Activated CD4-positive, alpha-beta T cell treated with anti-CD3 and anti-CD28 coated beads, Interleukin-2, amount 10 ng/mL, durations not matched to agents 24 days and 14 days (primary cell): ENCODE data around the gene LIN28A. TPM values are rescaled to one million over a fixed set of nuclear protein-coding genes. Genes with fewer than 3 reads are reported as not detected.

Experiments
- DNase-seq: peaks from one replicate; pipeline ENCODE4 v3.0.0; 2022
- H3K27ac Mint-ChIP-seq: one replicate; pipeline ENCODE4 v1.8.0; 2022; ENCODE audit warnings: mild to moderate bottlenecking, mixed read lengths
- H3K27me3 Mint-ChIP-seq: one replicate; pipeline ENCODE4 v1.8.0; 2022; ENCODE audit warnings: mixed read lengths
- H3K36me3 Mint-ChIP-seq: one replicate; pipeline ENCODE4 v1.8.0; 2022; ENCODE audit warnings: low read depth, mild to moderate bottlenecking, mixed read lengths
- H3K4me1 Mint-ChIP-seq: one replicate; pipeline ENCODE4 v1.8.0; 2021; ENCODE audit warnings: mixed read lengths
- H3K4me3 Mint-ChIP-seq: one replicate; pipeline ENCODE4 v1.8.0; 2022; ENCODE audit warnings: mild to moderate bottlenecking, moderate library complexity, mixed read lengths
- H3K9me3 Mint-ChIP-seq: one replicate; pipeline ENCODE4 v1.8.0; 2021; ENCODE audit warnings: mixed read lengths
- intact Hi-C: fragments of 100-400 bp; cut with micrococcal nuclease; formaldehyde crosslinking; loops from one replicate; pipeline ENCODE4 v1.15.1; 2023
- total RNA-seq: library from RNA; stranded (reverse); gene quantifications from 2 replicates; pipeline ENCODE4 v1.2.3, GENCODE V29; 2022

LIN28A gene
- total RNA-seq, 1 donor from 2014 or later = not detected

DNA sequence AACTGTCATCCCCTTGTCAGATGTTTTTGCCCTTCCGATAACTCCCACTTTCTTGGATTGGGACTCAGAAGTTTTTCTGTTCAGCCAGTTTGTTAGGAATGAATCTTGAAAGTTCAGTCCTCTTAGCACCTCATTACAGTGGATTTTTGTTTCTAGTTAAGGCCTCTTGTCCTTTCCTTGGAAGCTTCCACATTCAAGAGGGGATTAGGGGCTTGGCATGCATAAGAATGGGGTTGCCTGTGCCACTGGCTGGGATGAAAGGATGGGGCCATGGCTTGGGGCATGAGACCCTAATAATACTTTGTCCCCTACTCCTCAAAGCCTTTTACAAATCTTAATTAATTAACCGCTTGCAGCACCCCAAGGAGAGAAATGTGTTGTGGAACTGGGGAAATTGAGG is 19.1 kb downstream of the LIN28A start:
- Mint-ChIP-seq H3K4me3 (no peak overlapping the region), H3K27ac (no peak overlapping the region), H3K27me3 (peaks cover 14% of the 10 kb centered on the region), H3K4me1 (peaks cover 17% of the 10 kb centered on the region), H3K9me3 (no peaks in the 10 kb centered on the region), H3K36me3 (peaks cover 9% of the 10 kb centered on the region)
- intact Hi-C loops = loop anchor here (5.0 kb wide), 2 partner anchors 152 to 317 kb away; partner anchors contain the start of gene PDIK1L
- no peak for DNase-seq

DNA sequence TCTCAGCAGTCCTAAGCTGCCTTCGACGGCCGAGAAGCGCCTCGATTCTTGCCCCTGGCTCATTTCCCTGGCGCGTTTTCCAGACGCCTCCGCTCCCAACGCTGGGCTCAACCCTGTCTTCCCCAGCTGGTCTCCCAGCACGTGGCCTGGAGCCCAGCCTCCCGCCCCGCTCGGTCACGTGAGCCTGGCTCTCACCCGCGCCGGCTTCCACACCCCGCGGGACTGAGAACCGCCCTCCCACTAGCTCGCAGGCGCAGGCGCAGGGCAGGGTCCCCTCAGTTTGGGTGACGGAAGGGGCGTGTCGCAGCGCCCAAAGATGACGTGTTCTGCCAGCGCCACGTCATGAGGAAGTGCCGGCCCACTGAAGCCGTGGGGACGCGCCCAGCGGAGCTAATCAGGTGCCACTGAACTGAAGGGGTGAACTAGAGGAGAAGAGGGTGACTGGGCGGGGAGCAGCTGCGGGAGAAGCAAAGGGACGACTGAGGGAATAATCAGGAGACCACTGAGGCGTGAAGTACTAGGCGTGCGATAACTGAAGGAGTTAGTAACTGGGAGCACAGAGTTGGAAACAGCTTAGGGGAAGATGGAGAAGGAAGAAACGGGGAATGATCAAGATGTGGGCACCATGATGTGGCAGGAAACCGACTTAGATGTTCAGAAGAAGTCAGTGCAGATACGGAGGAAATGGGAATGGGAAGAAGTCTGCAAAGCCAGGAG is 21.5 kb downstream of the LIN28A start, which contains the start of gene DHDDS:
TSS of gene DHDDS (plus strand) at position 343 of the 717 bp plus-strand sequence. CDS start 625 bp downstream, outside the sequence.
- H3K27ac Mint-ChIP-seq = peak within 1 kb of the TSS; percentile 95
- intact Hi-C loops = loop anchor here (1.0 to 5.0 kb wide), 5 partner anchors 40 to 489 kb away; partner anchors contain the start of genes HMGN2, NUDC and PDIK1L
- H3K9me3 Mint-ChIP-seq = no peaks in the 10 kb centered on the region
- peaks cover 12% of the 10 kb centered on the region for H3K36me3 Mint-ChIP-seq
- peak; percentile 100 for DNase-seq
- H3K4me1 Mint-ChIP-seq = peaks cover 17% of the 10 kb centered on the region
- H3K27me3 Mint-ChIP-seq = peaks cover 5% of the 10 kb centered on the region
- peak within 1 kb of the TSS; percentile 98 for H3K4me3 Mint-ChIP-seq

DNA sequence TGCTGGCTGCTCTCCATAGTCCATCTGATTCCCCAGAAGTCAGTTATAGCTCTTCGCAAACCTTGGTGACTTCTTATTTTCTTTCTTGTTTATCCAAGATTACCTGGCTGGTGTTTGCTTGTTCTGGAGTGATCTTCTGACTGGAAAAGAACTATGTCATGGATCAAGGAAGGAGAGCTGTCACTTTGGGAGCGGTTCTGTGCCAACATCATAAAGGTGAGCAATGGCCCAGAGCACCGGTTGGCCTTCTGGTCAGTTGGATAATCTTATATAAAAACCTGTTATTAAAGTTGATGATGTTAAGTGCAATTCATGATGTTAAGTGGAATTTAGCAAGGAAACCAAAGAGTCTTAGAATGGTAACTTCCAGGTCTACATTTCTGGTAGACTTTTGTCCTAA is 22.2 kb downstream of the LIN28A start:
- Mint-ChIP-seq H3K4me1 (peaks cover 17% of the 10 kb centered on the region), H3K27ac (peak overlapping the region; percentile 95), H3K9me3 (no peaks in the 10 kb centered on the region), H3K36me3 (peaks cover 12% of the 10 kb centered on the region), H3K4me3 (peak overlapping the region; percentile 98), H3K27me3 (peaks cover 3% of the 10 kb centered on the region)
- intact Hi-C loops = loop anchor here (1.0 to 5.0 kb wide), 5 partner anchors 40 to 489 kb away; partner anchors contain the start of genes HMGN2, NUDC and PDIK1L
- DNase-seq = no peak

DNA sequence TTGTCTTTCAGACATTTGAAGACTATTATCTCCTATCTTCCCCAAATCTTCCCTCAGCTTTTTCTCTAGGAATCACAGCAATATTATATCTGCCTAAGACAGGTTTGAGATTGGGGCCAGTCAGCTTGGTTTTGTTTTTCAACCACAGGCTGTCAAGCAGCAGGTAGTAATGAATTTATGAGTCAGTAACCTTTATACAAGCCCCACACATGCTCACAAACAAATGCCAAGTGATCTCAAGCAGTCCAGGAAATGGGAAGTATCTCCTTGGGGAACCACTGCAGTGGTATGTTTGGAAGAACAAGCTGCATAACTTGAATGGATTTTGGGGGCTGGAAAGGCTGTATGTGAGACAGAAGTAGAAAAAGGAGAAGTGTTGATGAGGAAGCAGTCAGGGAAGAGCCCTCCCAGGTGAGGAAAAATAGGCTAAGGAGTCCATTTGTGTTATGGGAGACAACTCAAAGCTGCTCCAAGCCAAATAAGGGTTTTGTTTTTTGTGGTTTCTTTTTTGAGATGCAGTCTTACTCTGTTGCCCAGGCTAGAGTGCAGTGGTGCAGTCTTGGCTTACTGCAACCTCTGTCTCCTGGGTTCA is 23.6 kb downstream of the LIN28A start:
- H3K4me3 Mint-ChIP-seq = peak overlapping the region; percentile 61

DNA sequence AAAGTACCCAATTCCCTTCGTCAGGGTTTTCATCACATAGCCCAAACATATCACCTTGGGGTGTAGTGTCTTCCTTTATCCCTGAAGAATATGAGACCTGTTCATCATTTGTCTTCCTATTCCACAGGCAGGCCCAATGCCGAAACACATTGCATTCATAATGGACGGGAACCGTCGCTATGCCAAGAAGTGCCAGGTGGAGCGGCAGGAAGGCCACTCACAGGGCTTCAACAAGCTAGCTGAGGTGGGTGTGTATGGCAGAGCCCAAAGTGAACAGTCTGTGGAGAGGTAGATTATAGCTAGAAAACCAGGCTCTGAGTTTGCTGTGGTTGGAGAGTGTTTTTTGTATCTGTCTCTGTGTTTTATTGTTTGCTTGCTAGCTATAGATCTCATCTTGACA is 27.4 kb downstream of the LIN28A start:
- intact Hi-C loops = no loop called here
- Mint-ChIP-seq H3K4me3 (no peak overlapping the region), H3K4me1 (peaks cover 8% of the 10 kb centered on the region), H3K27ac (no peak overlapping the region), H3K27me3 (no peaks in the 10 kb centered on the region), H3K36me3 (peaks cover 46% of the 10 kb centered on the region), H3K9me3 (no peaks in the 10 kb centered on the region)
- no peak for DNase-seq

More for the DNA sequence above, 23.6 kb downstream of the LIN28A start:
- peak overlapping the region; percentile 17 for H3K27ac Mint-ChIP-seq
- H3K36me3 Mint-ChIP-seq = peaks cover 25% of the 10 kb centered on the region
- intact Hi-C loops = loop anchor here (5.0 kb wide), 2 partner anchors 157 to 322 kb away; partner anchors contain the start of gene PDIK1L
- no peak for DNase-seq
- peaks cover 17% of the 10 kb centered on the region for H3K4me1 Mint-ChIP-seq
- peaks cover 2% of the 10 kb centered on the region for H3K27me3 Mint-ChIP-seq
- H3K9me3 Mint-ChIP-seq = no peaks in the 10 kb centered on the region

DNA sequence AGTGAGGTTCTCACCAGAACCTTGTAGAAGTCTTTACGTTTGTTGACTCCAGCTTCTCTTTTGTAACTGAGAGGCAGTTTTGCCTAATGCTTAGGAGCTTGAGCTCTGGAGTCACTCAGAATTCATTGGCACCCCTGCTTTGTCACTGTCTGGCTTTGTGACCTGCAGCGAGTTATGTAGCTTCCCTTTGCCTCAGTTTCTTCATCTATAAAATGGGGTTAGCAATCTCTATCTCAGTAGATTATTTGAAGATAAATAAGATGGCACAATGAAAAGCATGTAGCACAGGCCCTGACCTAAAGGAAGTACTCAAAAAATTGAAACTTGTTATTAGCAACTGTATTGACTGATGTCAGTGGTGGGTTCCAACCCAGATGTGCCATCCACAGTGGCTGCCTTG is 29.6 kb downstream of the LIN28A start:
- Mint-ChIP-seq H3K27ac (no peak overlapping the region), H3K4me1 (no peaks in the 10 kb centered on the region), H3K9me3 (no peaks in the 10 kb centered on the region), H3K36me3 (peaks cover 56% of the 10 kb centered on the region), H3K4me3 (no peak overlapping the region), H3K27me3 (no peaks in the 10 kb centered on the region)
- intact Hi-C loops = no loop called here
- DNase-seq = no peak

DNA sequence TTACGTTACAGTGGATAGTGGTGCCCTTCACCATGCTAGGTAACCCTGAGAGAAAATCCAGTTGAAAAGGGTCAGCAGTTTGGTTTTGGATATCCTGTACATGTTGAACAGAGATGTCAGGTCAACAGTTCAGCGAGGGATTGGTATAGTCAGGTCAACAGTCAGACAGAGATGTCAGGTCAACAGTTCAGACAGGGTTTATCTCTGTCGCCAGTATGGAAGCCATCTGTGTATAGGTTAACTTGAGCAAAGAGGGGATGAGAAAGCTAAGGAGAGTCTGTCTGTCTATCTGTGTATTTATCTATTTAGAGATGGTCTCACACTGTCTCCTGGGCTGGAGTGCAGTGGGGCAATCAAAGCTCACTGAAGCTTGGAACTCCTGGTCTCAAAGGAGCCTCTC is 39.3 kb downstream of the LIN28A start:
- Mint-ChIP-seq H3K36me3 (peaks cover 48% of the 10 kb centered on the region), H3K9me3 (no peaks in the 10 kb centered on the region), H3K4me1 (no peaks in the 10 kb centered on the region), H3K27me3 (no peaks in the 10 kb centered on the region), H3K4me3 (no peak overlapping the region), H3K27ac (no peak overlapping the region)
- no peak for DNase-seq
- intact Hi-C loops = no loop called here

DNA sequence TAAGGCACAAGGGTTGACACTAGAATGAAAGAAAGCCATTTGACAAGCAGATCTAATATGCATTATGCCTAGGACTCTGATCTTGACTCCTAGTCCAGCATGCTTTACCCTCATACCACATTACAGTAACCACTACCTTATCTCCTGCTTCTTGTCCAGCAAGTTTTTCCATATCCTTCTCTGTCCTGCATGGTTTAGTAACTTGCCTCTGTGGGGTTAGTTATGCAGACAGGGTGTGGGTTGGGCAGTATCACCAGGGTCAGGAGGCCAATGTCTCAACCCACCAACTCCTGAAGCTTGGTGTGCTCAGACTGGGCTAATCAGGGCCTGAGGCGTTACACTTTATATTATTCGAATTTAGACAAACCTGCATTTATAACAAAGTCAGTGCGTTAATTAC is 40.3 kb downstream of the LIN28A start:
- Mint-ChIP-seq H3K27me3 (no peaks in the 10 kb centered on the region), H3K36me3 (peaks cover 51% of the 10 kb centered on the region), H3K27ac (no peak overlapping the region), H3K4me1 (no peaks in the 10 kb centered on the region), H3K9me3 (no peaks in the 10 kb centered on the region), H3K4me3 (no peak overlapping the region)
- intact Hi-C loops = no loop called here
- DNase-seq = no peak

DNA sequence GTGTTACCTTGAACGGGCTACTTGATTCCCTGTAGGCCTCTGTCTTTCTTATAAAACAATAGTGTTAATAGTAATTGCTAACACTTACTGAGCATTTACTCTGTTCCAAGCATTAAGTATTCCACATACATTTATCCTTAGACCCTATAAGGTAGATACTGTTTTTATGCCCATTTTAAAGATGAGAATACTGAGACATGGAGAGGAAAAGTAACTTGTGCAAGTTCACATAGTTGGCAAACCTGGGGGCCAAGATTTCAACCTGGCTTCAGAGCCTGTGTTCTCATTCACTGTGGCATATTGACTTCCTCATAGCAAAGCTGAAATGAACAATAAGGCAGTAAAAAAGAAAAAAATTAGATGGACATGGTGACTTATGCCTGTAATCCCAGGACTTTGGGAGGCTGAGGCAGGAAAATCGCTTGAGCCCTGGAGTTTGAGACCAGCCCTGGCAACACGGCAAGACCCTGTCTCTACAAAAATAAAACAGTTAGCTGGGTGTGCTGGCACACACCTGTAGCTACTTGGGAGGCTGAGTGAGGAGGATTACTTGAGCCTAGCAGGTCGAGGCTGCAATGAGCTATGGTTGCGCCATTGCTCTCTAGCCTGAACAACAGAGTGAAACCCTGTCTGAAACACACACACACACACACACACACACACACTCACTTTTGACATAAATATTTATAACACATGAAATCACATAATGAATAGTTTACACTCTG is 42.0 kb downstream of the LIN28A start:
- intact Hi-C loops = no loop called here
- H3K4me1 Mint-ChIP-seq = no peaks in the 10 kb centered on the region
- H3K27ac Mint-ChIP-seq = no peak overlapping the region
- H3K27me3 Mint-ChIP-seq = no peaks in the 10 kb centered on the region
- no peak overlapping the region for H3K4me3 Mint-ChIP-seq
- no peak for DNase-seq
- H3K9me3 Mint-ChIP-seq = no peaks in the 10 kb centered on the region
- H3K36me3 Mint-ChIP-seq = peaks cover 40% of the 10 kb centered on the region

DNA sequence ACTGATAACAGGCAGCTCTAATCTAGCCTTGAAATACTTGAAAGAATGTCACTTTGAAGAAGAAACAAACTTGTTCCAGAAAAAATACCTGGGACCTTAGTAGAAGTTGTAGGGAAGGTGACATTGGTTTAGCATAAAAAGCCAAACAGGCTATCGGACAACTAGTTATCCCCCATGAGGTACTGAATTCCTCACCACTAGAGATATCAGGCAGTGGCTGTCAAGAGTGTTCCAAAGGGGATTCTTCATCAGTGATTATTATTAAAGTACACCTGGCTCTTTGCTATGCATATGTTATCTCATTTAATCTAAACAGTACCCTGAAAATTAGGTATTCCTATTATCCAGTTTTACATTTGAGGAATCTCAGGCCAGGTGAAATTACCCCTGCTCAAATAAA is 48.5 kb downstream of the LIN28A start:
- Mint-ChIP-seq H3K27ac (no peak overlapping the region), H3K9me3 (no peaks in the 10 kb centered on the region), H3K36me3 (peaks cover 45% of the 10 kb centered on the region), H3K4me3 (no peak overlapping the region), H3K4me1 (peaks cover 3% of the 10 kb centered on the region), H3K27me3 (no peaks in the 10 kb centered on the region)
- no peak for DNase-seq
- intact Hi-C loops = no loop called here

DNA sequence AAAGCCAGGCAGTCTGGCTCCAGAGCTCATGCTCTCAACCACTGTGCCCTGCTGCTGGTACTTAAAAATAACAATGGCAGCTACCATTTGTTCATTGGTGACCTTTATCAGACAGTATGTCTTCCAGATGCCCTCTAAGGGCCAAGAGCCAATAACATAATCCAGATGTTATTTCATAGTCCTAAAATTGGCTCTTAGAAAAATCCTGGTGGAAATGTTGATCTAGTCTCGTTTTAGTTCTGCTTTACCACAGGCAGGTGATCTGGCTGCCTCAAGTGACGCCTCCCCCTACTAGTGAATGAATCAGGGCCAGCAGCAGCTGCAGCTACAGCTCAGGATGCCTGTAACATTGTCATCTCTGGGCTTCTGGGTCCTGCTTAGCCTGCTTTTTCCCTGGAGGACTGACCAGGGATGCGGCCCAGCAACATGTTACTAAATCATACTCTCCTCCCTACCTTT is 49.0 kb downstream of the LIN28A start:
- DNase-seq = no peak
- intact Hi-C loops = no loop called here
- peaks cover 45% of the 10 kb centered on the region for H3K36me3 Mint-ChIP-seq
- peaks cover 3% of the 10 kb centered on the region for H3K4me1 Mint-ChIP-seq
- no peak overlapping the region for H3K27ac Mint-ChIP-seq
- H3K9me3 Mint-ChIP-seq = no peaks in the 10 kb centered on the region
- no peak overlapping the region for H3K4me3 Mint-ChIP-seq
- no peaks in the 10 kb centered on the region for H3K27me3 Mint-ChIP-seq

DNA sequence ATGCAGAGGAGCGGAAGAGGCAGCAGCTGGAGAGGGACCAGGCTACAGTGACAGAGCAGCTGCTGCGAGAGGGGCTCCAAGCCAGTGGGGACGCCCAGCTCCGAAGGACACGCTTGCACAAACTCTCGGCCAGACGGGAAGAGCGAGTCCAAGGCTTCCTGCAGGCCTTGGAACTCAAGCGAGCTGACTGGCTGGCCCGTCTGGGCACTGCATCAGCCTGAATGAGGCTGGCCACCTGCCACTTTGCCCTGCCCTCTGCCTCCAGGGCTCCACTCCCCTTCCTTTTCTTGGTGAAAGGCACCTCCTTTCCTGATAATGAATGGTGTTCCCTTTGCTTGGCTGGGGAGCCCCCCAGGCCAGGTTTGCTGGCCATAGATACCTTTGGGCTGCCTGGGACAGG is 58.3 kb downstream of the LIN28A start:
- Mint-ChIP-seq H3K4me1 (peaks cover 32% of the 10 kb centered on the region), H3K9me3 (no peaks in the 10 kb centered on the region), H3K4me3 (no peak overlapping the region), H3K27ac (no peak overlapping the region), H3K36me3 (peaks cover 55% of the 10 kb centered on the region), H3K27me3 (peaks cover 2% of the 10 kb centered on the region)
- no peak for DNase-seq
- intact Hi-C loops = no loop called here

DNA sequence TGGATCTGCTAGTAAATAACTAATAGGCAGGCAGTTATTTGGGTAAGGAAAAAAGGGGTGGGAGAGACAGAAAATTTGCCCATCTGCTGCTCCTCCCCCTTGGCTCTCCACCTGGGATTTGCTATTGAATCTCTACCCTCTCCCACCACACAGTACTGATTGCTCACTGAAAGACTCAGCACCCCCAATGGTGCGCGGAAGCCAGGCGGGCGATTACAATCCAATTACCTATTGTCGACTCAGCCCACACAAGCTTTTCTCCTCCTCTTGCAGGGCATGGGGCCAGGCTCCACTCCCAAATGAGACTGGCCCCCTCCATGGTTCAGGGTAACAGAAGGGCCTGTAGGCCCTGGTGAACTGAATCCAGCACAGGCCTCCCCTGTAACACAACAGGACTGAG is 58.9 kb downstream of the LIN28A start:
- Mint-ChIP-seq H3K4me3 (no peak overlapping the region), H3K9me3 (no peaks in the 10 kb centered on the region), H3K36me3 (peaks cover 60% of the 10 kb centered on the region), H3K27me3 (peaks cover 2% of the 10 kb centered on the region), H3K4me1 (peaks cover 37% of the 10 kb centered on the region), H3K27ac (no peak overlapping the region)
- no peak for DNase-seq
- intact Hi-C loops = no loop called here
